ENCODE data around the gene C2CD2.

DNA sequence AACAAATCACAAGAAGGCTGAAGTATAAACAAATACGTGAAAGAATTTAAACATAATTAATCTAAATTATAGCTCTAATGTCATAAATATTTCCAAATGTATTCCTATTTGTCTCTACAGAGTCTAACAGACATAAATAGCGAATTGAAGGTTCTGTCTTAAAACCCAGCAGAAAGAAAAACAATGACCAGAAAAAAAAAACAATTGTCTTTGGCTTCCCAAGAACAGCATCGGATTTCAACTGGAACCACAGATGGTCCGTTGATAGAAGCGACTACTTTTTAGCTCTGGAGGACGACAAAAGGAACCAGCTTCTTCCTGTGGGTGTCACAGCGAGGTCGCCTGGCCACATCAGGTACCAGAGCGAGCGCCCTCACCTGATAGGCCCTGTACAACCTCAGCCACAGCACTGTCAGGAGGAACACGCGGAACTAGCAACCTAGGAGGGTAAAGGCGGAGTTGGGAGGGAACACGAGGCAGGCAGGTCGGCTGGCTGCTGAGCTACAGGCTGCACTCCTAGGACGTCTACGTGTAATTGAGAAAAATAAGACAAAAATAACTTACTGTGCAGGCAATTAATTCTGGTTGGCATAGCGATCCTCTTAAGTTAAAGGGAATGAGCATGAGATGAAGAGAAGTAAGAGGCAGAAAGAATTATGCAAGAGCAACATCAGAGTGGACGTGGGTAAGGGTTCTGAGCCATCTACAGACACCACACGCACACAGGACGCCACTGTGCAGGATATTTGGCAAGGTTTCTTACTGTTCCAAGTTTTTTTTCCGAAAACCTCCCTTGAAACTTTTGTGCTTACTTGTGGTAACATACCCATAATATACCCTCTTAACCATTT is 58.0 kb downstream of the C2CD2 start:
- no peak for TF ChIP-seq POLR2AphosphoS5 (IDR thresholded peaks at IDR 0.05; ENCODE audit: low read depth)
- TF ChIP-seq, protein P1, sequence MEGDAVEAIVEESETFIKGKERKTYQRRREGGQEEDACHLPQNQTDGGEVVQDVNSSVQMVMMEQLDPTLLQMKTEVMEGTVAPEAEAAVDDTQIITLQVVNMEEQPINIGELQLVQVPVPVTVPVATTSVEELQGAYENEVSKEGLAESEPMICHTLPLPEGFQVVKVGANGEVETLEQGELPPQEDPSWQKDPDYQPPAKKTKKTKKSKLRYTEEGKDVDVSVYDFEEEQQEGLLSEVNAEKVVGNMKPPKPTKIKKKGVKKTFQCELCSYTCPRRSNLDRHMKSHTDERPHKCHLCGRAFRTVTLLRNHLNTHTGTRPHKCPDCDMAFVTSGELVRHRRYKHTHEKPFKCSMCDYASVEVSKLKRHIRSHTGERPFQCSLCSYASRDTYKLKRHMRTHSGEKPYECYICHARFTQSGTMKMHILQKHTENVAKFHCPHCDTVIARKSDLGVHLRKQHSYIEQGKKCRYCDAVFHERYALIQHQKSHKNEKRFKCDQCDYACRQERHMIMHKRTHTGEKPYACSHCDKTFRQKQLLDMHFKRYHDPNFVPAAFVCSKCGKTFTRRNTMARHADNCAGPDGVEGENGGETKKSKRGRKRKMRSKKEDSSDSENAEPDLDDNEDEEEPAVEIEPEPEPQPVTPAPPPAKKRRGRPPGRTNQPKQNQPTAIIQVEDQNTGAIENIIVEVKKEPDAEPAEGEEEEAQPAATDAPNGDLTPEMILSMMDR (IDR thresholded peaks at IDR 0.05; ENCODE audit: insufficient read depth, low read length), result no peak
- no peak for TF ChIP-seq GABPA (IDR thresholded peaks at IDR 0.05; ENCODE audit: low read depth)
